Progenitor cell of endocrine pancreas (in vitro differentiated cells): Measurements from ENCODE around the gene GNG12. TPM values are rescaled to one million over a fixed set of nuclear protein-coding genes. Genes with fewer than 3 reads are reported as not detected.

Source experiments
- DNase-seq: peaks from one replicate; pipeline ENCODE4 v3.0.0; 2021; ENCODE audit warnings: low spot score; ENCODE audit not compliant: unreplicated experiment
- H3K27ac Mint-ChIP-seq: 2 replicates; pipeline ENCODE4 v1.8.0; 2021; ENCODE audit warnings: mild to moderate bottlenecking, moderate library complexity, mixed read lengths
- H3K27me3 Mint-ChIP-seq: 2 replicates; pipeline ENCODE4 v1.8.0; 2021; ENCODE audit warnings: mixed read lengths
- H3K36me3 Mint-ChIP-seq: 2 replicates; pipeline ENCODE4 v1.8.0; 2022; ENCODE audit warnings: mixed read lengths; ENCODE audit not compliant: insufficient read depth
- H3K4me1 Mint-ChIP-seq: 2 replicates; pipeline ENCODE4 v1.8.0; 2021; ENCODE audit warnings: low read depth, mixed read lengths
- H3K4me3 Mint-ChIP-seq: 2 replicates; pipeline ENCODE4 v1.8.0; 2021; ENCODE audit warnings: low read depth, mild to moderate bottlenecking, moderate library complexity, mixed read lengths
- H3K9me3 Mint-ChIP-seq: 2 replicates; pipeline ENCODE4 v1.8.0; 2021; ENCODE audit warnings: low read depth, mixed read lengths
- total RNA-seq: library from RNA; stranded (reverse); gene quantifications from 2 replicates; pipeline ENCODE4 v1.2.1, GENCODE V29; 2021
- TF ChIP-seq, protein P1 (sequence below): fragments of 200-600 bp; sonication (generic); IDR thresholded peaks from one replicate; pipeline ENCODE4 v1.5.0; 2021; ENCODE audit warnings: antibody characterized with exemption, mild to moderate bottlenecking; ENCODE audit not compliant: unreplicated experiment

Gene GNG12
- total RNA-seq, 1 donor from 2014 or later: 8.9 TPM

DNA sequence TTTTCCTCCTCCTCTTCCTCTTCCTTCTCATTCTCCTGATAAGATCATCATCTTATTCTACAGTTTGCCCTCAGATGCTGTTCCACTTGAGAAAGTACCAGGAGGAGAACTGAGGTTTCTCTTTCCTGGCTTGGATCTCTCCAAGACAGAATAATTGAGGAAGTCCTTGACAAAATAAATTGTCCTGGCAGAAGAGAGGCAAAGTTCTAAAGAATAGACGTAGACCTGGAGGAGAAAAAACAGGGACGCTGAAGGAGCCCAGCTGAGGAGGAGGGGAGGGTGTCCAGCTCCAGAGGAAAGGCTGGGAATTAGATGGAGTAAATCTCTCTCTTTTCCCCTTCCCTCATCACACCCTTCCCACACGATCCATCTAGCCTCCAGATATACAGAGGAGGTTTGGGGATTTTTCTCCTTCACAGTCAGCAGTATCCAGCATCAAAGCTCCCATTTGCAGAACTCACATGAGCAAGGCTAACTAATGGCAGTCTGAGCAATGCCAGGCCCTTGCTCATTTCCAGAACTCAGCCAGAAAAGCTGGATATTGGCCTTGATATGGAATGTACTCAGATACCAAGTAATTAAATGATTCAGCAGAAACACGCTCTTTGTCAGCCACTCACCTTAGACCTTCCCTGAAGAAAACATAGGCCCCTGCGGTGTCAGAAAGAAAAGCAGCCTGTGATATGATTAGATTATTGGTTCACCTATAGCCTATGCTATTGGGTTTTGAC is 5.1 kb upstream of the GNG12 start:
- H3K9me3 Mint-ChIP-seq: no peaks in the 10 kb centered on the region
- TF ChIP-seq, protein P1, sequence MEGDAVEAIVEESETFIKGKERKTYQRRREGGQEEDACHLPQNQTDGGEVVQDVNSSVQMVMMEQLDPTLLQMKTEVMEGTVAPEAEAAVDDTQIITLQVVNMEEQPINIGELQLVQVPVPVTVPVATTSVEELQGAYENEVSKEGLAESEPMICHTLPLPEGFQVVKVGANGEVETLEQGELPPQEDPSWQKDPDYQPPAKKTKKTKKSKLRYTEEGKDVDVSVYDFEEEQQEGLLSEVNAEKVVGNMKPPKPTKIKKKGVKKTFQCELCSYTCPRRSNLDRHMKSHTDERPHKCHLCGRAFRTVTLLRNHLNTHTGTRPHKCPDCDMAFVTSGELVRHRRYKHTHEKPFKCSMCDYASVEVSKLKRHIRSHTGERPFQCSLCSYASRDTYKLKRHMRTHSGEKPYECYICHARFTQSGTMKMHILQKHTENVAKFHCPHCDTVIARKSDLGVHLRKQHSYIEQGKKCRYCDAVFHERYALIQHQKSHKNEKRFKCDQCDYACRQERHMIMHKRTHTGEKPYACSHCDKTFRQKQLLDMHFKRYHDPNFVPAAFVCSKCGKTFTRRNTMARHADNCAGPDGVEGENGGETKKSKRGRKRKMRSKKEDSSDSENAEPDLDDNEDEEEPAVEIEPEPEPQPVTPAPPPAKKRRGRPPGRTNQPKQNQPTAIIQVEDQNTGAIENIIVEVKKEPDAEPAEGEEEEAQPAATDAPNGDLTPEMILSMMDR: no peak
- no peak for DNase-seq
- peaks cover 49% of the 10 kb centered on the region for H3K27me3 Mint-ChIP-seq
- H3K36me3 Mint-ChIP-seq: no peaks in the 10 kb centered on the region
- no peaks in the 10 kb centered on the region for H3K4me1 Mint-ChIP-seq
- no peak overlapping the region for H3K27ac Mint-ChIP-seq
- H3K4me3 Mint-ChIP-seq: no peak overlapping the region

DNA sequence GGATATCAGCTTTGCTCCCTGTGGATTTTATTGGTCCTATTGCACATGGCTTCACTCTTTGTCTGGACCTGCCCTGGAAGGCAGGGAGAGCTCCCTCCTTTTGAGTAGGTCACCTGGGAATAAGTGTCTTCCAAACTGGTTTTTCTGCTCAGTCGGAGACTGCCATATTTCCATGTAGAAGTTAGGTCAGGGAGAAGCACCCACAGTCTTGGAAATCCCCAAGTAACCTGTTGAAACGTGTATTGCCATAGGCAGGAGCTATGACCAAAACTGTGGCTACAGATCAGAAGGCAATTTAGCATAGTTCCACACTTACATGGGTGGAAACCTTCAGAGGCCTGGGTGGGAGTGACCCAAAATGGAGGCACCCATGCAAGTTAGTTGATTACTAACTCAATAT is 3.5 kb upstream of the GNG12 start:
- Mint-ChIP-seq H3K9me3 (no peaks in the 10 kb centered on the region), H3K4me1 (peaks cover 5% of the 10 kb centered on the region), H3K27ac (peak overlapping the region; percentile 44)

DNA sequence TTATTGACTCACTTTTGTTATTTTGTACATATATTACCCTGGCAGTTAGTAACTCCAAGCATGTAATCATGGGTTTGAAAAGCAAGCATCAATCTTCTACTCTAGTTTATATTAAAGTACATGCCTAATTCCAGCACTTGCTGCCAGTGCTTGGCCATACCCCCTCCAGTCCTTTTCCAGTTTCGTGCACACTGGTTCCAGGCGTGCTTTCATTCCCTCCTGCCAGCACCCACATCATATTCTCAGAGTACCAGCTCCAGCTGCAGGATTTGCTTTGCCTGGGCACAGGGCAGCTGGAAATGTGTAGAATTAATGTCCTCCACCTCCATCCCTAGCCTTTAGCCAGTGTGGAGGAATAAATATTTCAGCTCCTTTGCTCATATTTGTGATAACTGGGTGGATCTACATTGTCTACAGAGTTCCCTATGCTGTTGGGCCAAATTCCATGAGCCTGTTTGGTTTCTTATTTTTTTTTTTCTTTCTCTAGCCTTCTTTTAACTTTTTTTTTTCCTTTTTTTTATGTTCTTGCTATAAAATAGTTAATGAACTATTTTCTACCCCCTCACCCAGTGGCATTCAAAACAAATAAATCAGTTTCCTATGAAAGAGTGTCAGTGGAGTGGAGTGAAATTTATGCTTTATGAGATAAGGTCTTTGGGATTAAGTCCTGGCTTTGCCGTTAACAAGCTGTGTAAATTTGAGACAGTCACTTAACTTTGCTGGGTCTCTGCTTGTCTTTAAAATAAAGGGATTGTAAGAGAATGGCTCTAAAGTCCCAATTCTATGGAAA is 2.6 kb upstream of the GNG12 start:
- Mint-ChIP-seq H3K9me3 (no peaks in the 10 kb centered on the region), H3K27ac (no peak overlapping the region)
- TF ChIP-seq, protein P1: no peak

More for the DNA sequence above, 3.5 kb upstream of the GNG12 start:
- TF ChIP-seq, protein P1: no peak
- Mint-ChIP-seq H3K36me3 (no peaks in the 10 kb centered on the region), H3K4me3 (no peak overlapping the region), H3K27me3 (peaks cover 58% of the 10 kb centered on the region)
- no peak for DNase-seq

DNA sequence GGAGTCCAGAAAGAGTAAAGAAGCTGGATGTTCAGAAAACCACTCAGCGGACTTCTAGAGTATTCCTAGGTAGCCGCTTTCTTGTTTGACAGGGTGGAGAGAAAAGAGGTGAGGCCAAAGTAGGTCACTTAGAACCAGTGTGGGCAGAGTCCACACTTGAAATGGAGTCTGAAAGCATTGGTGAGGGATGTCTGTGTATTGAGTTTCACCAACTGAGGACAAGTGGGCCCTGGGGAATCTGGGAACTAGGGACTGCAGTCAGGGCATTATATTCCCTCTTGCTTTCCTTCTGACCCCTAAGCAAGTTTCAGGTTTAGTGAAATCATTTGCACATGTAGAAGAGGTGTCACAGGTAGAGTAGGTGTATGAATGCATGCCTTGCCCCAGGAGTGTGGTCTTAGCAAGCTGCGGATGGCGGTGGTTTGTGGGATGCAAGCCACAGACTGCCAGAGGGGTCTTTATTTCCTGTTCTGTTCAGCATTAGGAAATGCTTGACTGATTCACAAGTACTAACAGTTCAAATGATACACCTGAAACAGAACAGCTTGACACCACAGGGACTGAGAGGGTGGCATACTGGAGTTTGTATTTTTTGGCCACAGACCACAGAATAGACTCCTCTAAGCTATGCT is 1.1 kb upstream of the GNG12 start:
- Mint-ChIP-seq H3K36me3 (no peaks in the 10 kb centered on the region), H3K4me1 (peaks cover 8% of the 10 kb centered on the region), H3K27ac (no peak overlapping the region), H3K27me3 (peaks cover 67% of the 10 kb centered on the region), H3K9me3 (no peaks in the 10 kb centered on the region), H3K4me3 (peak overlapping the region; percentile 81)
- TF ChIP-seq, protein P1: no peak
- no peak for DNase-seq

More for the DNA sequence above, 2.6 kb upstream of the GNG12 start:
- DNase-seq: no peak
- peaks cover 7% of the 10 kb centered on the region for H3K4me1 Mint-ChIP-seq
- H3K27me3 Mint-ChIP-seq: peaks cover 68% of the 10 kb centered on the region
- no peaks in the 10 kb centered on the region for H3K36me3 Mint-ChIP-seq
- no peak overlapping the region for H3K4me3 Mint-ChIP-seq

DNA sequence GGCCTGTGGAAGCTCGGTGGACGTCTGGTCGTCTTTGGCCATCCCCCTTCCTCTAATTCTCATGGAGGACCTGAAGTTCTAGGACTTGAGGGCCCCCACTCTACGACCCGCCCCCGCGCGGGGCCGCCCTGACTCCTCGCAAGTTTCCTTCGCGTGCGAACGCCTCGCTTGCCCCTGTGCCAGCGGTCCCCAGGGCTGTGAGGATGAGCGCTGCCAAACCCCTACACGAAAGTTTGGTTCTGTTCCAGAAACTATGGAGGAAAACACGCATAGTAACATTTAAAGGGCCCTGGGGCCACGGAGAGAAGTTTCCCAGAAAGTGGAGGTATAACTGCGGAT is 304 bp upstream of the GNG12 start:
- peaks cover 8% of the 10 kb centered on the region for H3K4me1 Mint-ChIP-seq
- H3K27me3 Mint-ChIP-seq: peaks cover 67% of the 10 kb centered on the region
- peak overlapping the region; percentile 81 for H3K4me3 Mint-ChIP-seq
- no peaks in the 10 kb centered on the region for H3K9me3 Mint-ChIP-seq
- H3K27ac Mint-ChIP-seq: no peak overlapping the region
- TF ChIP-seq, protein P1: no peak
- DNase-seq: no peak
- no peaks in the 10 kb centered on the region for H3K36me3 Mint-ChIP-seq
